Erythroblast (primary cell): ENCODE measurements around the gene ITGB2.
A peak's percentile ranks its signal among the peaks of the same experiment; 100 is the strongest.

ENCODE experiments used
- DNase-seq, 2 experiments: peaks; one replicate each; lab custom pipeline; 2025; lab: John Stamatoyannopoulos, UW
- GATA1 ChIP-seq: IDR thresholded peaks from 2 replicates; pipeline ENCODE4 v1.6.1; 2011; ENCODE audit warnings: low read depth, mild to moderate bottlenecking, control low read depth, low read length, moderate library complexity
- POLR2A ChIP-seq: IDR thresholded peaks from 2 replicates; pipeline ENCODE4 v1.6.1; 2011; ENCODE audit warnings: mild to moderate bottlenecking, low read length

Gene ITGB2

GRCh38 chr21:44910229-44911067, 10.3 kb downstream of the ITGB2 start:
- DNase-seq = no peak

GRCh38 chr21:44909719-44910118, 11.0 kb downstream of the ITGB2 start:
- DNase-seq = no peak
- no peak for TF ChIP-seq GATA1
- TF ChIP-seq POLR2A = no peak

More at GRCh38 chr21:44910229-44911067, 10.3 kb downstream of the ITGB2 start:
- TF ChIP-seq POLR2A = no peak
- no peak for TF ChIP-seq GATA1

GRCh38 chr21:44908908-44909307, 11.8 kb downstream of the ITGB2 start:
- no peak for TF ChIP-seq GATA1
- DNase-seq = no peak

- peak; percentile 59 to 66 for DNase-seq
- TF ChIP-seq GATA1 (no peak), POLR2A (no peak)
These were observed 12.5 kb downstream of the ITGB2 start for GRCh38 chr21:44907966-44908895.

- no peak for DNase-seq
- TF ChIP-seq POLR2A = no peak
- TF ChIP-seq GATA1 = no peak
These were observed 13.3 kb downstream of the ITGB2 start for GRCh38 chr21:44907225-44907965.

- TF ChIP-seq GATA1 (no peak), POLR2A (no peak)
These were observed 15.0 kb downstream of the ITGB2 start for GRCh38 chr21:44905728-44906090.

GRCh38 chr21:44905016-44905727, 15.5 kb downstream of the ITGB2 start:
- TF ChIP-seq GATA1 (no peak), POLR2A (no peak)
- no peak for DNase-seq

More at GRCh38 chr21:44905728-44906090, 15.0 kb downstream of the ITGB2 start:
- DNase-seq = no peak

- TF ChIP-seq POLR2A = no peak
- no peak for DNase-seq
These were observed 16.4 kb downstream of the ITGB2 start for GRCh38 chr21:44904141-44904923.

- TF ChIP-seq POLR2A (no peak), GATA1 (no peak)
- no peak for DNase-seq
These were observed 17.0 kb downstream of the ITGB2 start for GRCh38 chr21:44903689-44904088.

GRCh38 chr21:44903050-44903685, 17.5 kb downstream of the ITGB2 start:
- TF ChIP-seq GATA1 (no peak), POLR2A (no peak)
- no peak for DNase-seq

- TF ChIP-seq GATA1 (no peak), POLR2A (no peak)
- no peak for DNase-seq
These were observed 18.2 kb downstream of the ITGB2 start for GRCh38 chr21:44902268-44903049.
